Cardiac septum (tissue), 1 donor: ENCODE results near the gene TRIM65. TPM values are rescaled to one million over a fixed set of nuclear protein-coding genes. Genes with fewer than 3 reads are reported as not detected.
"Not testable (repeated sequence)": the region's sequence is repeated elsewhere in the genome, so short reads cannot be mapped to it uniquely, and the experiment has no call there.

Experiments
- DNase-seq: peaks from one replicate; pipeline ENCODE4 v3.0.0-alpha.2; 2020; ENCODE audit warnings: low spot score
- intact Hi-C: fragments of 100-400 bp; cut with DNase I; formaldehyde crosslinking; loops from one replicate; pipeline ENCODE4 v1.14.0; 2022
- total RNA-seq: library from RNA; stranded (reverse); fragmentation: NEBNext Ultra II Directional; extraction: Animal tissue kit (Norgen Biotek cat#: 25700); gene quantifications from one replicate; pipeline ENCODE4 v1.2.1, GENCODE V29; 2021
- donor health status: DM: no; HTN: no; CAD: no.

Gene TRIM65
- total RNA-seq, 1 donor from 2014 or later, result 12.1 TPM

GRCh38 chr17:75877752-75878173 is 19.0 kb downstream of the TRIM65 start:
- intact Hi-C loops, result loop anchor here (1.0 to 2.0 kb wide), 4 partner anchors 19 to 93 kb away; partner anchors contain the start of genes TRIM65, UNK and WBP2
- no peak for DNase-seq

GRCh38 chr17:75876938-75877751 is 19.6 kb downstream of the TRIM65 start:
- intact Hi-C loops, result loop anchor here (1.0 to 2.0 kb wide), 4 partner anchors 19 to 93 kb away; partner anchors contain the start of genes TRIM65, UNK and WBP2
- DNase-seq, result peak; percentile 97

GRCh38 chr17:75876190-75876937 is 20.4 kb downstream of the TRIM65 start:
- DNase-seq, result no peak
- intact Hi-C loops, result loop anchor here (2.0 kb wide), 1 partner anchor 68 kb away; no protein-coding TSS in a partner anchor

GRCh38 chr17:75875940-75876189 is 20.9 kb downstream of the TRIM65 start:
- intact Hi-C loops, result loop anchor here (2.0 kb wide), 1 partner anchor 67 kb away; no protein-coding TSS in a partner anchor
- DNase-seq, result no peak

GRCh38 chr17:75875182-75875939 is 21.4 kb downstream of the TRIM65 start:
- intact Hi-C loops, result no loop called here
- DNase-seq, result no peak

- no peak for DNase-seq
- intact Hi-C loops, result no loop called here
Measured at GRCh38 chr17:75874323-75875181, 22.2 kb downstream of the TRIM65 start.

GRCh38 chr17:75873587-75874322 is 23.0 kb downstream of the TRIM65 start:
- DNase-seq, result no peak
- intact Hi-C loops, result no loop called here

- DNase-seq, result peak; percentile 88
- intact Hi-C loops, result no loop called here
Measured at GRCh38 chr17:75872434-75873351, 24.1 kb downstream of the TRIM65 start.

- intact Hi-C loops, result not testable (repeated sequence)
Measured at GRCh38 chr17:75870228-75870627, 26.5 kb downstream of the TRIM65 start.

GRCh38 chr17:75869282-75870141 is 27.2 kb downstream of the TRIM65 start:
- DNase-seq, result no peak
- intact Hi-C loops, result no loop called here

More at GRCh38 chr17:75870228-75870627, 26.5 kb downstream of the TRIM65 start:
- not testable (repeated sequence) for DNase-seq

- intact Hi-C loops, result not testable (repeated sequence)
Measured at GRCh38 chr17:75868730-75869281, 27.9 kb downstream of the TRIM65 start.

GRCh38 chr17:75865404-75866188 is 31.2 kb downstream of the TRIM65 start:
- intact Hi-C loops, DNase-seq: not testable (repeated sequence)

More at GRCh38 chr17:75868730-75869281, 27.9 kb downstream of the TRIM65 start:
- not testable (repeated sequence) for DNase-seq

- intact Hi-C loops, result not testable (repeated sequence)
Measured at GRCh38 chr17:75864887-75865286, 31.9 kb downstream of the TRIM65 start.

GRCh38 chr17:75864448-75864871 is 32.3 kb downstream of the TRIM65 start:
- intact Hi-C loops, result no loop called here
- no peak for DNase-seq

More at GRCh38 chr17:75864887-75865286, 31.9 kb downstream of the TRIM65 start:
- DNase-seq, result not testable (repeated sequence)

GRCh38 chr17:75861927-75862317 is 34.8 kb downstream of the TRIM65 start:
- intact Hi-C loops, result no loop called here

More at GRCh38 chr17:75861927-75862317, 34.8 kb downstream of the TRIM65 start:
- no peak for DNase-seq
